ENCODE data around the gene SMG6.

The SMG6 gene

GRCh38 chr17:2235265-2235664, 68.3 kb downstream of the SMG6 start:
- DNase-seq (ENCODE audit: low read depth) = no peak

GRCh38 chr17:2233441-2233947, 70.1 kb downstream of the SMG6 start:
- no peak for DNase-seq (ENCODE audit: low read depth)

- DNase-seq (ENCODE audit: low read depth) = no peak
These were observed 71.3 kb downstream of the SMG6 start for GRCh38 chr17:2232244-2232638.

- DNase-seq (ENCODE audit: low read depth) = no peak
These were observed 72.7 kb downstream of the SMG6 start for GRCh38 chr17:2230877-2231276.

GRCh38 chr17:2227025-2227699, 76.4 kb downstream of the SMG6 start:
- no peak for DNase-seq (ENCODE audit: low read depth)

GRCh38 chr17:2223617-2223927, 80.0 kb downstream of the SMG6 start:
- DNase-seq (ENCODE audit: low read depth) = no peak

GRCh38 chr17:2222901-2223616, 80.5 kb downstream of the SMG6 start:
- peak; percentile 39 for DNase-seq (ENCODE audit: low read depth)

GRCh38 chr17:2222301-2222700, 81.3 kb downstream of the SMG6 start:
- no peak for DNase-seq (ENCODE audit: low read depth)

GRCh38 chr17:2218426-2218825, 85.2 kb downstream of the SMG6 start:
- DNase-seq (ENCODE audit: low read depth) = no peak

GRCh38 chr17:2215616-2216364, 87.8 kb downstream of the SMG6 start:
- peak; percentile 58 for DNase-seq (ENCODE audit: low read depth)

- no peak for DNase-seq (ENCODE audit: low read depth)
These were observed 88.5 kb downstream of the SMG6 start for GRCh38 chr17:2214929-2215615.

GRCh38 chr17:2214047-2214928, 89.3 kb downstream of the SMG6 start:
- no peak for DNase-seq (ENCODE audit: low read depth)

- DNase-seq (ENCODE audit: low read depth) = no peak
These were observed 90.2 kb downstream of the SMG6 start for GRCh38 chr17:2213291-2213960.

GRCh38 chr17:2212400-2212981, 91.1 kb downstream of the SMG6 start:
- DNase-seq (ENCODE audit: low read depth) = no peak

GRCh38 chr17:2211661-2212399, 91.8 kb downstream of the SMG6 start:
- DNase-seq (ENCODE audit: low read depth) = no peak

GRCh38 chr17:2210726-2211125, 92.9 kb downstream of the SMG6 start:
- no peak for DNase-seq (ENCODE audit: low read depth)

- no peak for DNase-seq (ENCODE audit: low read depth)
These were observed 95.6 kb downstream of the SMG6 start for GRCh38 chr17:2207815-2208515.

GRCh38 chr17:2204393-2204792, 99.2 kb downstream of the SMG6 start:
- DNase-seq (ENCODE audit: low read depth) = no peak

- DNase-seq (ENCODE audit: low read depth) = no peak
These were observed 99.8 kb downstream of the SMG6 start for GRCh38 chr17:2203818-2204217.
